MM.1S (cell line): Measurements from ENCODE around the gene CELA2A.

Experiments
- CTCF ChIP-seq: fragments of 300-600 bp; sonication (generic); IDR thresholded peaks from 2 replicates; pipeline ENCODE4 v1.5.1; 2016; ENCODE audit warnings: antibody characterized with exemption, low read length, mixed read lengths
- EZH2 ChIP-seq: fragments of 300-600 bp; sonication (generic); optimal IDR thresholded peaks from 2 replicates; pipeline ENCODE3; 2017; ENCODE audit warnings: low read depth, mild to moderate bottlenecking, antibody characterized with exemption, low read length, mixed read lengths
- EZH2phosphoT487 ChIP-seq: fragments of 300-600 bp; sonication (generic); IDR thresholded peaks from 2 replicates; pipeline ENCODE4 v1.6.1; 2018; ENCODE audit warnings: antibody characterized with exemption, low read length

DNA sequence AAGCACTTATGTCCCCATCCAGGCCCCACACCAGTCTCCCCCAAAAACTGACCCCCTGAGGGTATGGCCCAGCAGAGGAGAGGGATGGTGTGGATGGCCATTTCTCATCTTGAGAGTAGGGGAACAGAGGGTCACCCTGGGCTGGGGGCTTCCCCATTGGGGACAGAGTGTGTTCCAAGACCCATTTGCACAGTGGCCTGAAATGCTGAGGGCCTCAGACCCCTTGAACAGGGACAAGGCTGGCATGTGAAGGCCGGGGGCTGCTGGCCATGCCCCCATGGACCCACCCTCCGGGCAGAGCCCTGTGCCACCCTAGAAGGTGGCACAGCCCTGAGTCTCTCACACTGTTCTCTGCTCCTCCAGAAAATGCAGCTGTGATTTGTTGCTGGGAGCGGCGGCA is 10.3 kb upstream of the CELA2A start:
- TF ChIP-seq CTCF, result no peak
- TF ChIP-seq EZH2, result no peak
- no peak for TF ChIP-seq EZH2phosphoT487
